ENCODE measurements around the gene LZTS2.

Gene LZTS2

GRCh38 chr10:100999742-101000126, at the start of gene LZTS2:
Gene LZTS2, plus strand, starts transcription at chr10:100999808. Its CDS starts 2,731 bp downstream, at chr10:101002539.
- H3K27ac Mint-ChIP-seq: peak within 1 kb of the TSS; percentile 84
- ATAC-seq: no peak
- peaks cover 23% of the 10 kb centered on the region for H3K36me3 Mint-ChIP-seq
- DNase-seq (ENCODE audit: low spot score in 2 of 2): no peak
- no peaks in the 10 kb centered on the region for H3K9me3 Mint-ChIP-seq
- H3K4me1 Mint-ChIP-seq: peaks cover 28% of the 10 kb centered on the region
- peak within 1 kb of the TSS; percentile 81 for H3K4me3 Mint-ChIP-seq

GRCh38 chr10:100960251-100960650, 39.4 kb upstream of the LZTS2 start:
- Mint-ChIP-seq H3K36me3 (peaks cover 81% of the 10 kb centered on the region), H3K4me3 (no peak overlapping the region), H3K4me1 (no peaks in the 10 kb centered on the region), H3K27ac (peak overlapping the region; percentile 6), H3K9me3 (no peaks in the 10 kb centered on the region)
- DNase-seq (ENCODE audit: low spot score in 2 of 2) (no peak), ATAC-seq (no peak)

- no peak for DNase-seq (ENCODE audit: low spot score in 2 of 2)
- H3K4me3 Mint-ChIP-seq: no peak overlapping the region
- no peaks in the 10 kb centered on the region for H3K4me1 Mint-ChIP-seq
- H3K27ac Mint-ChIP-seq: no peak overlapping the region
- H3K36me3 Mint-ChIP-seq: peaks cover 64% of the 10 kb centered on the region
- H3K9me3 Mint-ChIP-seq: no peaks in the 10 kb centered on the region
- no peak for ATAC-seq
These were observed 37.1 kb upstream of the LZTS2 start for GRCh38 chr10:100962351-100963080.

GRCh38 chr10:100963826-100964225, 35.8 kb upstream of the LZTS2 start:
- ATAC-seq: no peak
- no peak overlapping the region for H3K27ac Mint-ChIP-seq
- H3K4me3 Mint-ChIP-seq: no peak overlapping the region
- peaks cover 51% of the 10 kb centered on the region for H3K36me3 Mint-ChIP-seq
- no peaks in the 10 kb centered on the region for H3K9me3 Mint-ChIP-seq
- peaks cover 8% of the 10 kb centered on the region for H3K4me1 Mint-ChIP-seq
- DNase-seq (ENCODE audit: low spot score in 2 of 2): no peak

DNA sequence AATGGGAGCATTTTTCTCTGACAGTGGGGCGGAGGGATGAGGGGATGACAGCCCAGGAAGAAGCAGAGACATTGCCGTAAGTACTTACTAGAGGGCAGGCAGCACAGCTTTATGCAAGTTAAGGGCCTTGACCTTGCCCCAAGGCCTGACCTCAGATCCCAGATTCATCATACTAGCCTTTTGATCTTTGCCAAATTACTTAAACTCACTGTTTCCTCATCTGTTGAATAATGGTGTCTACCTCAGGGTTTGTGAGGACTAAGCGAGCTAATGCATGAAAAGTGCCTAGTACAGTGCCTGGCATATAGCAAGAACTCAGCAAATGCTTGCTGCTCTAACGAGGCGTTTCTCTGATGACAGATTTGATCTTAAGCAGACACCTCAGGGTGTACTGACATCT, 33.8 kb upstream of the LZTS2 start:
- no peaks in the 10 kb centered on the region for H3K9me3 Mint-ChIP-seq
- H3K4me3 Mint-ChIP-seq: no peak overlapping the region
- H3K4me1 Mint-ChIP-seq: peaks cover 21% of the 10 kb centered on the region
- peak overlapping the region; percentile 27 for H3K27ac Mint-ChIP-seq
- DNase-seq (ENCODE audit: low spot score in 2 of 2): no peak
- H3K36me3 Mint-ChIP-seq: peaks cover 31% of the 10 kb centered on the region
- no peak for ATAC-seq

- H3K27ac Mint-ChIP-seq: no peak overlapping the region
- no peak for ATAC-seq
- H3K36me3 Mint-ChIP-seq: peaks cover 20% of the 10 kb centered on the region
- no peak overlapping the region for H3K4me3 Mint-ChIP-seq
- DNase-seq (ENCODE audit: low spot score in 2 of 2): no peak
- no peaks in the 10 kb centered on the region for H3K9me3 Mint-ChIP-seq
- H3K4me1 Mint-ChIP-seq: peaks cover 21% of the 10 kb centered on the region
These were observed 32.7 kb upstream of the LZTS2 start for GRCh38 chr10:100966887-100967286.

DNA sequence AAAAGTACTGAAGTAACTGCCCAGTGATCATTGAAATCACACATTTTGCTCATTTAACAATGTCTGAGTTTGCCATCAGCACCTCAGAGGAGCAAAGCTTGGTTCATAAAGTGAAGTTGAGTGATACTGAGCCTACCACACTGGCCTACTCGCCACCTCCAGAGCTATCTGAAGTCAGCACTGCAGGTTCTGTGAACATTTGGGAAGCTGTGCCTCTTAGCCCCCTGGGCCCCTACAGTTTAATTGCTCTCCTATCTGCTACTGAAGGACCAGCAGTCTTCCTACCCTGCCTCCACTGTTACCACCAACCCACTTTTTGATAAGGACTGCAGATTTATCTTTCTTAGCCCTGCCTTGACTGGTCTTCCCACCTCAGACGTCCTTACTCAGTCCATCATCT, 32.3 kb upstream of the LZTS2 start:
- ATAC-seq (no peak), DNase-seq (ENCODE audit: low spot score in 2 of 2) (no peak)
- H3K36me3 Mint-ChIP-seq: peaks cover 16% of the 10 kb centered on the region
- peaks cover 21% of the 10 kb centered on the region for H3K4me1 Mint-ChIP-seq
- no peak overlapping the region for H3K4me3 Mint-ChIP-seq
- H3K9me3 Mint-ChIP-seq: no peaks in the 10 kb centered on the region
- no peak overlapping the region for H3K27ac Mint-ChIP-seq

DNA sequence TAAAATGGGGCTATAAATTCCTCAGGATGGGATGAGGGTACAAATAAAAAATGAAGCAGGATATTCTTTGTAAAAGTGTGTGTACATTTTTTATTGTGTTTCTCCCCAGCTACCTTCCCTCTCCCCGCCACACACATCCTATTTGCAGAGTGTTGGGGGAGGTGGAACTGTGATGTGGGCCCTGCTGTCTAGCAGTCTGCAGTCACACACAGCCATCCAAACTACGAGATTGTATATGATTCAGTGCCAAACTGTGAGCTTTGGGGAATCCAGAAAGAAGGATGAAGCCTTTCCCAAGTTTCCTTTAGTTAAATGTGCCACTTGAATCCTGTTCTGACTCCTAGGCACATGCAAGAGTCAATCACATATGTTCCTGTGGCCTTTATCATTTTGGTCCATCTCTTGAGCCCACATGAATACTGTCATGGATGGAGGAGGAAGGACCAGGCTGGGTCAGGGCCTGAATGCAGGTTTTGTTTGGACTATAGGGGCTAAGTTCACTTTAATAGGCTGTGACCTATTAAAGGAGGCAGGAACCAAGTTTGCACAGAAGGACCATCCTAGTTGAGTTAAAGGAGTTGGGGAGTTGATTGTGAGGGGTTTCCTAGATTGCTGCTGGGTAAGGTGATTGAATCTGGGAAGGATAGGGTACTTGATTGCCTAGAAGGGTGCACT, 31.4 kb upstream of the LZTS2 start:
- peak overlapping the region; percentile 42 for H3K27ac Mint-ChIP-seq
- ATAC-seq: no peak

GRCh38 chr10:100968863-100969186, 30.8 kb upstream of the LZTS2 start:
- peak overlapping the region; percentile 42 for H3K27ac Mint-ChIP-seq
- ATAC-seq (peak; percentile 4), DNase-seq (ENCODE audit: low spot score in 2 of 2) (no peak)
- H3K9me3 Mint-ChIP-seq: no peaks in the 10 kb centered on the region
- H3K4me3 Mint-ChIP-seq: peak overlapping the region; percentile 60
- H3K36me3 Mint-ChIP-seq: peaks cover 6% of the 10 kb centered on the region
- peaks cover 27% of the 10 kb centered on the region for H3K4me1 Mint-ChIP-seq

More for the DNA sequence above, 31.4 kb upstream of the LZTS2 start:
- DNase-seq (ENCODE audit: low spot score in 2 of 2): no peak
- peaks cover 7% of the 10 kb centered on the region for H3K36me3 Mint-ChIP-seq
- no peaks in the 10 kb centered on the region for H3K9me3 Mint-ChIP-seq
- peak overlapping the region; percentile 60 for H3K4me3 Mint-ChIP-seq
- peaks cover 27% of the 10 kb centered on the region for H3K4me1 Mint-ChIP-seq

GRCh38 chr10:100969187-100970075, 30.2 kb upstream of the LZTS2 start, which contains the start of gene SEMA4G:
Gene SEMA4G, plus strand, starts transcription at chr10:100969504. Its CDS starts 3,409 bp downstream, at chr10:100972913.
- H3K36me3 Mint-ChIP-seq: peaks cover 6% of the 10 kb centered on the region
- DNase-seq (ENCODE audit: low spot score in 2 of 2): peak; percentile 38 to 72

DNA sequence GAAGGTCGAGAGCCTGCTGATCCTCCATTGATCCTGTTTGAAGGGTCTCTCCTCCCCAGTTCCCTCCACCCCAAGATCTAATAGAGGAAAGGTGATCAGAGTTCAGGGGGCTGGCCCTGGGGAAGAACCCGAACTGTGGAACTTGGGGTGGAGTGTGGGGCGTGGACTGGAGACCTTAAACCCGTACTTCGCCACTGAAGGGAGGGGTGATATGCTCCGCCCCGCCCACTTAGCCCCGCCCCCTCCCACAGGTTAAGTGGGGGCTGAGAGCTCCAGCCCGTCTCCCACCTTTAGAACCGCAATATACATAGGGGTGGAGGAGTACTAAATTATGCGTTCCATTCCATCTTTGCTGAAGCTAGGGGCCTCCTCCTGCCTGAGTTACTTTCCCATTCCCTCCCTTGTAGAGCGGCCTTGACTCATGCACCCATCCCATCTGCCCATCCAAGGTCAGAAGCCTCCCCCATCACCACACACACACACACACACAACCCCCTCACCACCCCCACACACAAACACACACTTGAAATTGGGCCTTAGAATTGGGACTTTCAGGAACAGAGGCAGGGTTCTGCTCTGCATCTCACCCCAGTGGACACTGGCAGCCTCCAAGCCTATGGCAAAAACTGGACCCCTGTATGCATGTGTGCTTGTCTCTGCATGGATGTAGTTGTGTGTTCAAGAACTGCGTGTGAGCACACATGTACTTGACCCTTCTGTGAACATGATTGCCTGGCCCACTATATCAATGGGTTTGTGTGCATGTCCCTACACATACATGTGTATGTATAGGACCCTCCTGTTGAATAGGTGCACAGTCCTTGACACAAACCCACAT, 29.3 kb upstream of the LZTS2 start:
- ATAC-seq (no peak), DNase-seq (ENCODE audit: low spot score in 2 of 2) (no peak)
- Mint-ChIP-seq H3K4me3 (peak overlapping the region; percentile 60), H3K36me3 (peaks cover 6% of the 10 kb centered on the region), H3K9me3 (no peaks in the 10 kb centered on the region), H3K4me1 (peaks cover 27% of the 10 kb centered on the region), H3K27ac (no peak overlapping the region)

More at GRCh38 chr10:100969187-100970075, 30.2 kb upstream of the LZTS2 start, which contains the start of gene SEMA4G:
- Mint-ChIP-seq H3K9me3 (no peaks in the 10 kb centered on the region), H3K27ac (peak within 1 kb of the TSS; percentile 42), H3K4me1 (peaks cover 27% of the 10 kb centered on the region), H3K4me3 (peak within 1 kb of the TSS; percentile 60)
- peak; percentile 79 for ATAC-seq

- Mint-ChIP-seq H3K36me3 (no peaks in the 10 kb centered on the region), H3K4me1 (peaks cover 27% of the 10 kb centered on the region), H3K27ac (no peak overlapping the region), H3K9me3 (no peaks in the 10 kb centered on the region), H3K4me3 (peak overlapping the region; percentile 60)
- no peak for DNase-seq (ENCODE audit: low spot score in 2 of 2)
- peak; percentile 11 for ATAC-seq
These were observed 28.4 kb upstream of the LZTS2 start for GRCh38 chr10:100970914-100971811.

- H3K36me3 Mint-ChIP-seq: no peaks in the 10 kb centered on the region
- no peak for DNase-seq (ENCODE audit: low spot score in 2 of 2)
- peaks cover 27% of the 10 kb centered on the region for H3K4me1 Mint-ChIP-seq
- ATAC-seq: no peak
- no peaks in the 10 kb centered on the region for H3K9me3 Mint-ChIP-seq
- H3K4me3 Mint-ChIP-seq: no peak overlapping the region
- H3K27ac Mint-ChIP-seq: no peak overlapping the region
These were observed 27.3 kb upstream of the LZTS2 start for GRCh38 chr10:100972115-100972903.

Measured in stimulated activated effector memory CD8-positive, alpha-beta T cell treated with anti-CD3 and anti-CD28 coated beads, Interleukin-12 subunit alpha, Interleukin-12 subunit beta, amount 100 ng/mL, for 72 hours (primary cell).